ENCODE data around the gene INTS7.

DNA sequence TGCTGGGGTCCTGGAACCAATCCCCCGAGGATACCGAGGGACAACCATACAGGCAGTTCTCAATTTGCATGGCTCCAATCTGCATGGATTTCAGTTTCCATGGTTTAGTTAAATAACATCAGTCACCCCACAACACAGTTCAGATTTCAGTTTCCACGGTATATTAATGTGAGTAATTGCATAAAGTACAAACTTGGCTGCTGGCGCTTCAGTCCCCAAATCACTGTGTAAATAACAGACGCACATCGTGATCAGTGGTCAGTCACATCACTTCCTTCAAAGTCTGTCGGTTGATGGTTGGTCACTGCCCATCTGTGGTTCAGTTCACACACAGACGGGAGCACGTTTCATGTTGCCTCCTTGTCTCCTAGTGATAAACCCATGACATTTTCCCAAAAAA is 138.4 kb downstream of the INTS7 start:
- TF ChIP-seq, protein P1, sequence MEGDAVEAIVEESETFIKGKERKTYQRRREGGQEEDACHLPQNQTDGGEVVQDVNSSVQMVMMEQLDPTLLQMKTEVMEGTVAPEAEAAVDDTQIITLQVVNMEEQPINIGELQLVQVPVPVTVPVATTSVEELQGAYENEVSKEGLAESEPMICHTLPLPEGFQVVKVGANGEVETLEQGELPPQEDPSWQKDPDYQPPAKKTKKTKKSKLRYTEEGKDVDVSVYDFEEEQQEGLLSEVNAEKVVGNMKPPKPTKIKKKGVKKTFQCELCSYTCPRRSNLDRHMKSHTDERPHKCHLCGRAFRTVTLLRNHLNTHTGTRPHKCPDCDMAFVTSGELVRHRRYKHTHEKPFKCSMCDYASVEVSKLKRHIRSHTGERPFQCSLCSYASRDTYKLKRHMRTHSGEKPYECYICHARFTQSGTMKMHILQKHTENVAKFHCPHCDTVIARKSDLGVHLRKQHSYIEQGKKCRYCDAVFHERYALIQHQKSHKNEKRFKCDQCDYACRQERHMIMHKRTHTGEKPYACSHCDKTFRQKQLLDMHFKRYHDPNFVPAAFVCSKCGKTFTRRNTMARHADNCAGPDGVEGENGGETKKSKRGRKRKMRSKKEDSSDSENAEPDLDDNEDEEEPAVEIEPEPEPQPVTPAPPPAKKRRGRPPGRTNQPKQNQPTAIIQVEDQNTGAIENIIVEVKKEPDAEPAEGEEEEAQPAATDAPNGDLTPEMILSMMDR (conservative IDR thresholded peaks at IDR 0.05; ENCODE audit: low read depth, low read length) = no peak
- no peak for TF ChIP-seq EZH2phosphoT487 (IDR thresholded peaks at IDR 0.05; ENCODE audit: borderline replicate concordance, low read length)
